ENCODE results near the gene MTNR1A. TPM values are rescaled to one million over a fixed set of nuclear protein-coding genes. Genes with fewer than 3 reads are reported as not detected.

MTNR1A gene
- total and polyA plus RNA-seq, 5 donors = not detected

- ATAC-seq (no peak), DNase-seq (no peak)
- Histone ChIP-seq H3K27ac (ENCODE audit: low read length) (no peak overlapping the region), H3K27me3 (ENCODE audit: control insufficient read depth, insufficient read depth) (no peaks in the 10 kb centered on the region), H3K4me1 (ENCODE audit: control insufficient read depth, insufficient read depth, low read length) (no peaks in the 10 kb centered on the region), H3K9me3 (ENCODE audit: control insufficient read depth, low read length) (no peaks in the 10 kb centered on the region), H3K4me3 (ENCODE audit: low read length) (no peak overlapping the region)
- intact Hi-C loops (cut with DNase I) = no loop called here
- 94% methylated on average over 3 of the region's 3 CpGs for WGBS
Observed at GRCh38 chr4:186560647-186561046, 5.3 kb upstream of the MTNR1A start.

GRCh38 chr4:186557486-186557885, 2.1 kb upstream of the MTNR1A start:
- Histone ChIP-seq H3K4me3 (ENCODE audit: low read length) (no peak overlapping the region), H3K27me3 (ENCODE audit: control insufficient read depth, insufficient read depth) (no peaks in the 10 kb centered on the region), H3K9me3 (ENCODE audit: control insufficient read depth, low read length) (no peaks in the 10 kb centered on the region), H3K27ac (ENCODE audit: low read length) (no peak overlapping the region), H3K4me1 (ENCODE audit: control insufficient read depth, insufficient read depth, low read length) (no peaks in the 10 kb centered on the region)
- DNase-seq = no peak
- intact Hi-C loops (cut with DNase I) = no loop called here
- no peak for ATAC-seq
- WGBS = 63% methylated on average over 3 of the region's 3 CpGs

GRCh38 chr4:186557061-186557460, 1.7 kb upstream of the MTNR1A start:
- no peaks in the 10 kb centered on the region for H3K9me3 ChIP-seq (ENCODE audit: control insufficient read depth, low read length)
- no peak for DNase-seq
- ATAC-seq = no peak
- 48% methylated on average over 7 of the region's 7 CpGs for WGBS
- no peak overlapping the region for H3K27ac ChIP-seq (ENCODE audit: low read length)
- H3K4me1 ChIP-seq (ENCODE audit: control insufficient read depth, insufficient read depth, low read length) = no peaks in the 10 kb centered on the region
- H3K27me3 ChIP-seq (ENCODE audit: control insufficient read depth, insufficient read depth) = no peaks in the 10 kb centered on the region
- H3K4me3 ChIP-seq (ENCODE audit: low read length) = no peak overlapping the region
- intact Hi-C loops (cut with DNase I) = no loop called here

GRCh38 chr4:186554539-186554913, 841 bp downstream of the MTNR1A start:
- intact Hi-C loops (cut with DNase I) = no loop called here
- DNase-seq = no peak
- no peak overlapping the region for H3K4me3 ChIP-seq (ENCODE audit: low read length)
- H3K9me3 ChIP-seq (ENCODE audit: control insufficient read depth, low read length) = no peaks in the 10 kb centered on the region
- H3K27ac ChIP-seq (ENCODE audit: low read length) = no peak overlapping the region
- ATAC-seq = no peak
- WGBS = 2% methylated on average over 12 of the region's 12 CpGs
- peaks cover 2% of the 10 kb centered on the region for H3K27me3 ChIP-seq (ENCODE audit: control insufficient read depth, insufficient read depth)
- H3K4me1 ChIP-seq (ENCODE audit: control insufficient read depth, insufficient read depth, low read length) = no peaks in the 10 kb centered on the region

GRCh38 chr4:186553717-186554116, 1.6 kb downstream of the MTNR1A start:
- ATAC-seq = no peak

GRCh38 chr4:186551849-186552248, 3.5 kb downstream of the MTNR1A start:
- H3K27me3 ChIP-seq (ENCODE audit: control insufficient read depth, insufficient read depth) = peaks cover 2% of the 10 kb centered on the region
- no peaks in the 10 kb centered on the region for H3K4me1 ChIP-seq (ENCODE audit: control insufficient read depth, insufficient read depth, low read length)
- no peak overlapping the region for H3K4me3 ChIP-seq (ENCODE audit: low read length)
- no peak for DNase-seq
- H3K27ac ChIP-seq (ENCODE audit: low read length) = no peak overlapping the region
- WGBS = 89% methylated on average over 2 of the region's 2 CpGs
- no peaks in the 10 kb centered on the region for H3K9me3 ChIP-seq (ENCODE audit: control insufficient read depth, low read length)
- intact Hi-C loops (cut with DNase I) = no loop called here
- ATAC-seq = no peak

More at GRCh38 chr4:186553717-186554116, 1.6 kb downstream of the MTNR1A start:
- Histone ChIP-seq H3K4me1 (ENCODE audit: control insufficient read depth, insufficient read depth, low read length) (no peaks in the 10 kb centered on the region), H3K27me3 (ENCODE audit: control insufficient read depth, insufficient read depth) (peaks cover 2% of the 10 kb centered on the region), H3K27ac (ENCODE audit: low read length) (no peak overlapping the region), H3K9me3 (ENCODE audit: control insufficient read depth, low read length) (no peaks in the 10 kb centered on the region), H3K4me3 (ENCODE audit: low read length) (no peak overlapping the region)
- no peak for DNase-seq
- WGBS = 54% methylated on average over 13 of the region's 13 CpGs
- intact Hi-C loops (cut with DNase I) = no loop called here

- intact Hi-C loops (cut with DNase I) = no loop called here
- no peaks in the 10 kb centered on the region for H3K9me3 ChIP-seq (ENCODE audit: control insufficient read depth, low read length)
- H3K27ac ChIP-seq (ENCODE audit: low read length) = no peak overlapping the region
- ATAC-seq (no peak), DNase-seq (no peak)
- H3K4me1 ChIP-seq (ENCODE audit: control insufficient read depth, insufficient read depth, low read length) = no peaks in the 10 kb centered on the region
- no peak overlapping the region for H3K4me3 ChIP-seq (ENCODE audit: low read length)
- 76% methylated on average over 7 of the region's 7 CpGs for WGBS
- H3K27me3 ChIP-seq (ENCODE audit: control insufficient read depth, insufficient read depth) = peaks cover 2% of the 10 kb centered on the region
Observed at GRCh38 chr4:186545436-186545835, 9.9 kb downstream of the MTNR1A start.

- no peak for ATAC-seq
- WGBS = 71% methylated on average over 2 of the region's 2 CpGs
- no peaks in the 10 kb centered on the region for H3K9me3 ChIP-seq (ENCODE audit: control insufficient read depth, low read length)
- no peak for DNase-seq
- H3K27ac ChIP-seq (ENCODE audit: low read length) = no peak overlapping the region
- intact Hi-C loops (cut with DNase I) = no loop called here
- no peaks in the 10 kb centered on the region for H3K27me3 ChIP-seq (ENCODE audit: control insufficient read depth, insufficient read depth)
- no peak overlapping the region for H3K4me3 ChIP-seq (ENCODE audit: low read length)
- no peaks in the 10 kb centered on the region for H3K4me1 ChIP-seq (ENCODE audit: control insufficient read depth, insufficient read depth, low read length)
Observed at GRCh38 chr4:186543206-186543605, 12.2 kb downstream of the MTNR1A start.

GRCh38 chr4:186541801-186542200, 13.6 kb downstream of the MTNR1A start:
- H3K9me3 ChIP-seq (ENCODE audit: control insufficient read depth, low read length) = no peaks in the 10 kb centered on the region
- no peak overlapping the region for H3K27ac ChIP-seq (ENCODE audit: low read length)
- 81% methylated on average over 4 of the region's 4 CpGs for WGBS
- DNase-seq (no peak), ATAC-seq (no peak)
- intact Hi-C loops (cut with DNase I) = no loop called here
- no peak overlapping the region for H3K4me3 ChIP-seq (ENCODE audit: low read length)
- no peaks in the 10 kb centered on the region for H3K27me3 ChIP-seq (ENCODE audit: control insufficient read depth, insufficient read depth)
- no peaks in the 10 kb centered on the region for H3K4me1 ChIP-seq (ENCODE audit: control insufficient read depth, insufficient read depth, low read length)

- Histone ChIP-seq H3K27me3 (ENCODE audit: control insufficient read depth, insufficient read depth) (no peaks in the 10 kb centered on the region), H3K4me3 (ENCODE audit: low read length) (no peak overlapping the region), H3K9me3 (ENCODE audit: control insufficient read depth, low read length) (no peaks in the 10 kb centered on the region), H3K27ac (ENCODE audit: low read length) (no peak overlapping the region), H3K4me1 (ENCODE audit: control insufficient read depth, insufficient read depth, low read length) (no peaks in the 10 kb centered on the region)
- intact Hi-C loops (cut with DNase I) = no loop called here
- 74% methylated on average over 19 of the region's 19 CpGs for WGBS
- DNase-seq (no peak), ATAC-seq (no peak)
Observed at GRCh38 chr4:186537843-186538521, 17.4 kb downstream of the MTNR1A start.

- DNase-seq = no peak
- no peak overlapping the region for H3K4me3 ChIP-seq (ENCODE audit: low read length)
- no peaks in the 10 kb centered on the region for H3K4me1 ChIP-seq (ENCODE audit: control insufficient read depth, insufficient read depth, low read length)
- 80% methylated on average over 10 of the region's 10 CpGs for WGBS
- ATAC-seq = no peak
- no peaks in the 10 kb centered on the region for H3K27me3 ChIP-seq (ENCODE audit: control insufficient read depth, insufficient read depth)
- H3K27ac ChIP-seq (ENCODE audit: low read length) = no peak overlapping the region
- intact Hi-C loops (cut with DNase I) = no loop called here
- H3K9me3 ChIP-seq (ENCODE audit: control insufficient read depth, low read length) = no peaks in the 10 kb centered on the region
Observed at GRCh38 chr4:186536285-186536684, 19.1 kb downstream of the MTNR1A start.

GRCh38 chr4:186534056-186534455, 21.3 kb downstream of the MTNR1A start:
- 97% methylated on average over 21 of the region's 21 CpGs for WGBS
- intact Hi-C loops (cut with DNase I) = no loop called here
- ATAC-seq = no peak
- Histone ChIP-seq H3K4me1 (ENCODE audit: control insufficient read depth, insufficient read depth, low read length) (no peaks in the 10 kb centered on the region), H3K4me3 (ENCODE audit: low read length) (no peak overlapping the region), H3K27me3 (ENCODE audit: control insufficient read depth, insufficient read depth) (no peaks in the 10 kb centered on the region), H3K9me3 (ENCODE audit: control insufficient read depth, low read length) (no peaks in the 10 kb centered on the region), H3K27ac (ENCODE audit: low read length) (no peak overlapping the region)
- no peak for DNase-seq

Data from right cardiac atrium (tissue), 5 donors.